ENCODE results near the gene MYBBP1A. TPM values are rescaled to one million over a fixed set of nuclear protein-coding genes. Genes with fewer than 3 reads are reported as not detected.
A peak's percentile ranks its signal among the peaks of the same experiment; 100 is the strongest.

MYBBP1A gene
- total and polyA plus RNA-seq, 2 experiments from 2014 or later: 23.7 to 44.1 TPM

DNA sequence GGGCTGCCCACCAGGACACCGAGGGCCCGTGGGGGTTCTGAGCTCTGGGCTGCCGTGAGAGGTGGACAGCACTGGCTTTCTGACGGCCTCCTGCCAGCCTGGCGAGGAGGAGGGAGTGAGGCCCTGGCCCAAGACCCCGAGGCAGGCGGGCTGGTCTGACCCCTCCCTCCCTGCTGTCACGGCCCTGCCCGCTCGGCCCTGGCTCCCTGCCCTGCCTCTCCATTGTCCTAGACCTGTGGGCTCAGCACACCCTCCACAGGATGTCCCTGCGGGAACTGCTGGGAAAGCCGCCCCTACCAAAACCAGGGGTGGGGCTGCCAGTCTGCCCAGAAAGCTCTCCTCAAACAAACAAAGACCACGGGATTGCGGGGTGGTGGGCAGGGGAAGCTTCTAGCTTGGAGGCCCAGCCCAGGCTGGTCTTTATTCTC is 35.8 kb downstream of the MYBBP1A start:
- H2AFZ ChIP-seq: no peak overlapping the region
- no peaks in the 10 kb centered on the region for H3K79me2 ChIP-seq
- H3K9me3 ChIP-seq (ENCODE audit: low read depth): no peaks in the 10 kb centered on the region
- H4K20me1 ChIP-seq (ENCODE audit: insufficient read depth, poor library complexity, severe bottlenecking): no peaks in the 10 kb centered on the region
- TF ChIP-seq EZH2 (IDR thresholded peaks at IDR 0.05; ENCODE audit: borderline replicate concordance) (no peak), EZH2phosphoT487 (IDR thresholded peaks at IDR 0.05; ENCODE audit: low read depth, severe bottlenecking, unreplicated experiment) (no peak)
- TF ChIP-seq, protein P1, sequence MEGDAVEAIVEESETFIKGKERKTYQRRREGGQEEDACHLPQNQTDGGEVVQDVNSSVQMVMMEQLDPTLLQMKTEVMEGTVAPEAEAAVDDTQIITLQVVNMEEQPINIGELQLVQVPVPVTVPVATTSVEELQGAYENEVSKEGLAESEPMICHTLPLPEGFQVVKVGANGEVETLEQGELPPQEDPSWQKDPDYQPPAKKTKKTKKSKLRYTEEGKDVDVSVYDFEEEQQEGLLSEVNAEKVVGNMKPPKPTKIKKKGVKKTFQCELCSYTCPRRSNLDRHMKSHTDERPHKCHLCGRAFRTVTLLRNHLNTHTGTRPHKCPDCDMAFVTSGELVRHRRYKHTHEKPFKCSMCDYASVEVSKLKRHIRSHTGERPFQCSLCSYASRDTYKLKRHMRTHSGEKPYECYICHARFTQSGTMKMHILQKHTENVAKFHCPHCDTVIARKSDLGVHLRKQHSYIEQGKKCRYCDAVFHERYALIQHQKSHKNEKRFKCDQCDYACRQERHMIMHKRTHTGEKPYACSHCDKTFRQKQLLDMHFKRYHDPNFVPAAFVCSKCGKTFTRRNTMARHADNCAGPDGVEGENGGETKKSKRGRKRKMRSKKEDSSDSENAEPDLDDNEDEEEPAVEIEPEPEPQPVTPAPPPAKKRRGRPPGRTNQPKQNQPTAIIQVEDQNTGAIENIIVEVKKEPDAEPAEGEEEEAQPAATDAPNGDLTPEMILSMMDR (IDR thresholded peaks at IDR 0.05; ENCODE audit: poor library complexity): no peak
- no peaks in the 10 kb centered on the region for H3K36me3 ChIP-seq (replicated peaks; ENCODE audit: insufficient read depth, low read depth)
- no peaks in the 10 kb centered on the region for H3K27me3 ChIP-seq
- no peak overlapping the region for H3K27ac ChIP-seq
- no peak overlapping the region for H3K4me2 ChIP-seq
- 62% methylated on average over 11 of the region's 14 CpGs for whole genome bisulfite sequencing (ENCODE audit: low lambda C conversion rate, missing lambda C conversion rate)
- no peak overlapping the region for H3K4me3 ChIP-seq
- no peaks in the 10 kb centered on the region for H3K9me2 ChIP-seq (replicated peaks; ENCODE audit: insufficient read depth)
- peaks cover 28% of the 10 kb centered on the region for H3K4me1 ChIP-seq (ENCODE audit: insufficient read depth)
- DNase-seq (ENCODE audit: low spot score): no peak

DNA sequence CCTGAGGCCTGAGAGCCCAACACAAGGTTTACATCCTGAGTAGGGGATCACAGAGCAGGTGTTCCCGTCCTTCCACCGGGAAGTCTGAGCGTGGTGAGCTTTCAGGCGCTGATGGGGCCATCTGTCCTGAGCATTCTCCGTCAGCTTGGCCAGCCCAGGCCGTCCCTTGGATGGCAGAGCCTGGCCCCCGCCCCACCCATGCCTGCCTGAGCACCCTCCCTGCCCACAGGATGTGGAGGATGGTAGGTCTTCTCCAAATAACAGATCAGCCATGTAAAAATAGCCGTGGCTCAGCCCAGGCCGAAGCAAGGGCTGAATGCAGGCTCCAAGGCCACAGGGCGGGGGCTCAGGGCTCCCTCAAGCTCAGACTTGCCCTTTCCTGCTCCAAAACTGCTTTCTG is 36.3 kb downstream of the MYBBP1A start:
- Histone ChIP-seq H3K4me1 (ENCODE audit: insufficient read depth) (peaks cover 32% of the 10 kb centered on the region), H3K4me3 (no peak overlapping the region), H2AFZ (no peak overlapping the region), H3K9me2 (replicated peaks; ENCODE audit: insufficient read depth) (no peaks in the 10 kb centered on the region), H3K79me2 (no peaks in the 10 kb centered on the region), H3K4me2 (no peak overlapping the region), H3K27ac (no peak overlapping the region), H3K27me3 (no peaks in the 10 kb centered on the region), H3K9me3 (ENCODE audit: low read depth) (no peaks in the 10 kb centered on the region), H3K36me3 (replicated peaks; ENCODE audit: insufficient read depth, low read depth) (no peaks in the 10 kb centered on the region), H4K20me1 (ENCODE audit: insufficient read depth, poor library complexity, severe bottlenecking) (no peaks in the 10 kb centered on the region)
- TF ChIP-seq, protein P1 (IDR thresholded peaks at IDR 0.05; ENCODE audit: poor library complexity): no peak
- TF ChIP-seq EZH2phosphoT487 (IDR thresholded peaks at IDR 0.05; ENCODE audit: low read depth, severe bottlenecking, unreplicated experiment): no peak
- no peak for TF ChIP-seq EZH2 (IDR thresholded peaks at IDR 0.05; ENCODE audit: borderline replicate concordance)
- WGBS (ENCODE audit: low lambda C conversion rate, missing lambda C conversion rate): 92% methylated on average over 9 of the region's 10 CpGs
- no peak for DNase-seq (ENCODE audit: low spot score)

DNA sequence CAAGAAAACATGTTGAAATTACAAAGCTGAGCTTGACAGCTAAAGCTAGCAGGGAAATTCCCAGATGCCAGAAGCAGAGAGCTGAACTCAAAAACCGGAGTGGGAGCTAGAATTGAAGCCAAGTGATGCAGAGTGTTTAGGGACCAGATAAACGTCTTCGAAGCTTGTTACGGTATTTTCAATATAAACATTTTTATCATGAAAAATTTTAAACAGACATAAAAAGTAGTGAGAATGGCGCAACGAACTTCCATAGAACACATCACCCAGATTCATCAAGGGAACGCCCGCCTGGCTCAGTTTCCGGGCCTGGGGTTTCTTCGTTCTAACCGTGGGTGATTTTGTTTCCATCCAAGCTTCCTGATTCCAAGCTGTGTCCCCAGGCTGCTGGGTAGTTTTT is 38.4 kb downstream of the MYBBP1A start:
- Histone ChIP-seq H3K79me2 (no peaks in the 10 kb centered on the region), H4K20me1 (ENCODE audit: insufficient read depth, poor library complexity, severe bottlenecking) (no peaks in the 10 kb centered on the region), H3K27me3 (no peaks in the 10 kb centered on the region), H3K4me1 (ENCODE audit: insufficient read depth) (peaks cover 44% of the 10 kb centered on the region), H3K27ac (peak overlapping the region; percentile 74), H3K4me2 (no peak overlapping the region), H2AFZ (no peak overlapping the region), H3K9me2 (replicated peaks; ENCODE audit: insufficient read depth) (no peaks in the 10 kb centered on the region), H3K4me3 (no peak overlapping the region), H3K36me3 (replicated peaks; ENCODE audit: insufficient read depth, low read depth) (no peaks in the 10 kb centered on the region), H3K9me3 (ENCODE audit: low read depth) (no peaks in the 10 kb centered on the region)
- no peak for DNase-seq (ENCODE audit: low spot score)
- 71% methylated on average over 11 of the region's 11 CpGs for WGBS (ENCODE audit: low lambda C conversion rate, missing lambda C conversion rate)
- TF ChIP-seq EZH2phosphoT487 (IDR thresholded peaks at IDR 0.05; ENCODE audit: low read depth, severe bottlenecking, unreplicated experiment) (no peak), EZH2 (IDR thresholded peaks at IDR 0.05; ENCODE audit: borderline replicate concordance) (no peak)
- TF ChIP-seq, protein P1 (IDR thresholded peaks at IDR 0.05; ENCODE audit: poor library complexity): no peak

DNA sequence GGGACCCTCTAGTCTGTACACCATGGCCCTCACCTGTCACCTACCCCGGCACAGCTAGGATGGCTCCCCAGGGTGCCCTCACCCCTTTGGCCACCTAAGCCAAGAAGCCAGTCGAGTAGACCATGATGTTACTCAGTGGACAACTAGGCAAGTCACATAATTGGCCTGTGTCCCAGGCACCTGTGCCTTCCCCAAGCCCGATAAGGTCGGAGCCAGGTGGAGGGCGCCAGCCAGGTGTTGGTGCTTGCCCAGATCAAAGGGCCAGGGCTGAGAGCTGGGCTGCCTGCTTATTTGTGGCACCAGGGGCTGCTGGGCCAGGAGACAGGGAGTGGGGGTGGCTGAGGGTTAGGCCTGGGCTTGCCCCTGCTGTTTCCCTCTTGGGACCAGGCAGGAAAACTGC is 39.7 kb downstream of the MYBBP1A start:
- H3K4me3 ChIP-seq: no peak overlapping the region
- H3K4me2 ChIP-seq: no peak overlapping the region
- no peaks in the 10 kb centered on the region for H3K79me2 ChIP-seq
- DNase-seq (ENCODE audit: low spot score): no peak
- TF ChIP-seq EZH2phosphoT487 (IDR thresholded peaks at IDR 0.05; ENCODE audit: low read depth, severe bottlenecking, unreplicated experiment) (no peak), EZH2 (IDR thresholded peaks at IDR 0.05; ENCODE audit: borderline replicate concordance) (no peak)
- TF ChIP-seq, protein P1 (IDR thresholded peaks at IDR 0.05; ENCODE audit: poor library complexity): no peak
- no peaks in the 10 kb centered on the region for H3K27me3 ChIP-seq
- no peaks in the 10 kb centered on the region for H4K20me1 ChIP-seq (ENCODE audit: insufficient read depth, poor library complexity, severe bottlenecking)
- H3K9me3 ChIP-seq (ENCODE audit: low read depth): no peaks in the 10 kb centered on the region
- no peaks in the 10 kb centered on the region for H3K36me3 ChIP-seq (replicated peaks; ENCODE audit: insufficient read depth, low read depth)
- WGBS (ENCODE audit: low lambda C conversion rate, missing lambda C conversion rate): 88% methylated on average over 5 of the region's 5 CpGs
- peaks cover 34% of the 10 kb centered on the region for H3K4me1 ChIP-seq (ENCODE audit: insufficient read depth)
- H3K27ac ChIP-seq: peak overlapping the region; percentile 33
- no peaks in the 10 kb centered on the region for H3K9me2 ChIP-seq (replicated peaks; ENCODE audit: insufficient read depth)
- H2AFZ ChIP-seq: no peak overlapping the region

Measured in hepatocyte (in vitro differentiated cells).